GM08714 (cell line): ENCODE results near the gene GABARAP.

ENCODE experiments used
- H3K4me3 ChIP-seq: fragments of 200-500 bp; sonication (Bioruptor generic); 2 replicates; pipeline ENCODE4 v1.5.1; 2014; ENCODE audit warnings: mild to moderate bottlenecking, low read length, inconsistent platforms
- ZNF274 ChIP-seq: IDR thresholded peaks from 2 replicates; pipeline ENCODE4 v1.6.1; 2012; ENCODE audit warnings: mild to moderate bottlenecking, low read depth, low read length

GABARAP gene

DNA sequence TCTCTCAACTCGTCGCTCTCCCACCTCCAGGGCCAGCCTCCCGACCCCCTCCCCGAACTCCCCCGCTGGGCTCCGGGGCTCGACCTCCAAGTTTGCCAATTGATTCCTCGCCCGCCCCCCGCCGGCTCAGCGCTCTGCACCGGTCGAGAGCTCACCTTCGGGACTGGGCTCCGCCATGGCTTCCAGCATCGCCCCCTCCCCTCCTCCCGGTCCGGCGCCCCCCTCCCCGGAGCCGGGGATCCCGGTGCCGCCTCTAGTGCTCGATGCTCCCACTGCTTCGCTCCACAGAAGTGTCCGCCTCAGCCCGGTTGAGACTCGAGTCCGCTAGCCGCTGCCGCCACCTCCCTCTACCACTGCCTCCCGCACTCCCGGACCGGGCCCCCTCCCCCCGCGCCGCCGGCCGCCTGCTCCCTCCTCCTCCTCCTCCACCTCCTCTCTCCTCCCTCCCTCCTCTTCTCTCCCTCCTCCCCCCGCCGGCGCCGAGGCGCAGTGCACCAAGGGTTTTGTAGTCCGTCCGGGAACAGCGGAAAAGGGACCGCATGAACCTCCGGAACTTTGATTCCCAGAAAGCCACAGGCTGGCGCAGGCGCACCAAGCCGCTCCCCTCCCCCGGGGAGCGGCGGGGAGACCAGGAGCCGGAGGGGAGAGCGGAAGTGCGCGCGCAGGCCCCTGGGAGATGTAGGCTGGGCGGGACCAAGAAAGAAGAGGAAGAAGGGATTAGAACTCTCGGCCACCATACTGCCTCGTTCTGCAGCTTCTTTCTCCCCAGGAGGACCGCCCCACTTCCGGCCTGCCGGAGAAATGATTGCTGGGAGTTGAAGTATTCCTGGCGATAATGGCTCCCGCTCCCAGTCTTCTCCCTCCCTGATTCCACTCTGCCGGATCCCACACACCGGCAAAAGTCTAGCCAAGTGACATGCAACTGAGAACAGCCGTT, 2.9 kb downstream of the GABARAP start, which contains the start of gene PHF23:
Gene PHF23 (minus strand): TSS at position 367 of the 937 bp plus-strand sequence. CDS start 178 bp downstream, at position 189.
- no peak for TF ChIP-seq ZNF274
- H3K4me3 ChIP-seq: peak within 1 kb of the TSS; percentile 97

DNA sequence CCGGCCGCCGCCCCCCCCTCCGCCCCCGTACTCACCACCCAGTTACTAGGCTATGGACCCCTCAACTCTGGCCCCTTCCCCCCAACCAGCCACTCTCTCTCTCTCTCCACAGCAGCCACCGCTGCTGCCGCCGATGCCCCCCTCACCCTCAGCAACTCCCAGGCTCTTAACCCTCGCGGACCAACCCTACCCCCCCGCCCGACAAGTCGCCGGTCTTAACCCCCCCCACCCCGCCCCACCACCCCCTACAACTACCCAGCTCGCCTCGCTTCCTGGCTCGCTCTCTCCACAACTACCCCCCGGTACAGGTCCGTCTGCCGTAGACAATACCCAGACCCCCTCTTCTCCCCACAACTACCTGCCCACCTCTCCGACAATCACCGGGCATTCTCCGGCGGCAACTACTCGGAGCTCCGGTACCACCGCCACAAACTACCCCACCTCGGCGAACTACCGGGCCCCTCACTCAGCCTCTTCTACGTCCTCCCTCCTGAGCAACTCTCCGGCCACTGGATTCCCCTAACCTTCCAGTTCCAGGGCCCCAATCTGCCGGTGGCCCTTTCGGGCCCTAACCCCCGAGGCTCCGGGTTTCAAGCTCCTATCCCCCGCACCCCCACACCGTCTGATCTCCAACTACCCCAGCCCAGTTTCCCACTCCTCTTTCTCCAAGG, 3.7 kb downstream of the GABARAP start:
- no peak for TF ChIP-seq ZNF274
- peak overlapping the region; percentile 97 for H3K4me3 ChIP-seq

DNA sequence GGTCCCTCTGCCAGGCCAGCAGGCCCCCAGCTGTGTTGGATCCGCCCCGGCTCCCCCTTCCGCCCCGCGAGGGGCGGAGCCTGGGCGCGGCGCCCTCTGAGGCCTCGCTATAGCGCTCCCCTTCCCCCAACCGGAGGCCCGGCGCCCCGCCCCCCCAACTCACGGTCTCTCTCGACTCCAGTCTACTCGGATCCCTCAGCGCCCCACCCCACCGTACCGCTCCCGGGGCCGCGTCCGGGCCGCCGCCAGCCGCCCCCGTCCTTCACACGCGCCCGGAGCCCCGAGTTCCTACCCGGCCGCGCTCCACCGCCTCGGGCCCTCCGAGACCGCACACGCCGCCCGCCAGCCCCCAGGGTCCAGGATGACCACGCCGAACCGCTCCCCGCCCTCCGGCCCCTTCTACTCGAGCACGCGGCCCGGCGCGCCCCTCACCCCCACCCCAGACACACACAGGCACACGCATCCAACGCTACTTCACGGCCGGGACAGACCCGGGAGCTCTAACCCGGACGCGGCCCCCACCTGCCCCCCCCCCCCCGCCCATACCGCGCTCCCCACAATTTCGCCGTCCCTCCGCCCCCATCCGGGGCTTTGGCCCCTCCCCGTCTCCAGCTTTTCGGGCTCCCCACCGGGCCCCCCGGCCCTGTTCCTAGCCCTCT, 4.4 kb downstream of the GABARAP start:
- peak overlapping the region; percentile 97 for H3K4me3 ChIP-seq
- no peak for TF ChIP-seq ZNF274

DNA sequence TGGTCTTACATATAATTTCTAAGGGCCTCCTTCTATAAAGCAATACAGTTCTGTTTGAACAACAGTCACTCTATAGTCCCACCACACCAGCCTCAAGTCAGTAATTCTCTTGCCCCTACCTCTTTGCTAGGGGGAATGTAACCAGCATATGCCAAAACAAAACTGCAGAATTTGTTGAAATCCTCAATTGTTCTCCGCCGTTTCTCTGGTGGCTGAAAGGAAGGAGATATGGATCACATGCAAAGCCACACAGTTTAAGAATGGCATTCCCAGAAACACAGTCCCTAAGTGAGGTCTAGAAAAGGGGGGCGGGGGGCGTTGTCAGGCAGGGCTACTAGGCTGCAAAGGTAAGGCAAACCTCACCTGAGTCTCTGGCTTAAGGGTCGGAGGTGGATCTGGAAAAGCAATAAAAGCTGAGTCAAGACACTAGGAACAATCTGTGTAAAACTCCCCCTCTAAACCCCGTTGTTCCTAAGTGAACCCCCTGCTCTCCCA, 4.9 kb downstream of the GABARAP start:
- peak overlapping the region; percentile 97; the same call in 1 of the 2 replicates for H3K4me3 ChIP-seq
- no peak for TF ChIP-seq ZNF274

DNA sequence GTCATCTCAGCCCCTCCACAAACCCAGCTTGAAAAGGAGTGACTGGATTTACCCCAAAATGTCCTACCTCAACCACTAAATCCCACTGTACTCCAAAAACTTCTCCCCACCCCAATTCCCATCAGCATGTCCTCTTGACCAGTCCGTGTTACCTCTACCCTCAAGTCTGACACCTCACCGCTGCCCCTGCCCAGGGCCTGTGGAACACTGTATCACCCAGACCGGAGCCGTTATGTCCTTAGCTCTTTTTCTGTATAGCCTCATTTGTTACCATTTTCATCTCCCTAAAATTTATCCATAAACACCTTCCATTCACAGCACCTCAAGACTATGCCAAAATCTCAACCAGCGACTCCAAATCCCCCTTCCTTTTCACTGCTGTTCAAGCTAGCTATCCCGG, 5.4 kb downstream of the GABARAP start:
- no peak for TF ChIP-seq ZNF274
- no peak overlapping the region for H3K4me3 ChIP-seq

DNA sequence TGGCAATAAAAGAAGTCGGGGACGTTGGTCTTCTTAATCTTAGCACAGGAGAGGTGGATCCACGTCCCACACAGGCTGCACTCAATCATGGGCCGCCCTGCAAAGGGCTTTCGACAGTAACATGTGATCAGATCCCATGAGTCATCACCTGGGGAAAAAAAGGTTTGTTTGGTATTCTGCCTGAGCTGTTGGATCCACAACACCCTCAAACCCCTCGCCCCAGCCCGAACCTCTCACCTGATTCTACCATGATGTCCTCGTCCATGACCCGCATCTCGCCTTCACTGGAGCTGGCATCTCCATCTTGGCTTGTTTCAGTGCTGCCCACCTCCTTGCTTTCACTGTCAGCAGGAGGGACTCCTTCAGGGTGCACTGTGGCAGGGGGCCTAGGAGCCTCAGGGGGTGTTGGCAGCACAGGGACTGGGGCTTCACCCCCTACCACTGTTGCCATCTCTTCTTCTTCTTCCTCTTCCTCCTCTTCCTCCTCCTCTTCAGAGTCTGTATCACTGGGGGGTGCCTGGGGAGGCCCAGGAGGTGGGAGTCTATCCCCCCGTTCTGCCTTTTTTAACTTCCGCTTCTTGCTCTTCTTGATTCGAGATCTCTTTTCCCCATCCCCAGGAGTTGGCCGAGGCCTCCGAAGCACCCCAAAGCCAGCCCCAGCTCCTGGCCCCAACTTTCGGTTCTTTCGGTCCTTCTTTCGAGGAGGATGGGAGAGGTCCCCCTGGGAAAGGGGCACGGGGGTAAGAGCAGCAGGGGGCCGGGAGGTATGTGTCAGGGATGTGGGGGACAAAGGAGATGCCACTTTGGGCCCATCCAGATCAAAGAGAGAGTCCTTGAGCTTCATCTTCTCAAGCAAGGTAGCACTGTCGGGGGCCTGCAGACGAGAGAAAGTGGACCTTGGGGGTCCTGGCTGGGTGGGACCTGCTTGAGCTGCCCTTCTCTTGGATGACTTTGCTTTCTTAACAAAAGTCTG, 6.3 kb downstream of the GABARAP start:
- no peak overlapping the region for H3K4me3 ChIP-seq
- no peak for TF ChIP-seq ZNF274

DNA sequence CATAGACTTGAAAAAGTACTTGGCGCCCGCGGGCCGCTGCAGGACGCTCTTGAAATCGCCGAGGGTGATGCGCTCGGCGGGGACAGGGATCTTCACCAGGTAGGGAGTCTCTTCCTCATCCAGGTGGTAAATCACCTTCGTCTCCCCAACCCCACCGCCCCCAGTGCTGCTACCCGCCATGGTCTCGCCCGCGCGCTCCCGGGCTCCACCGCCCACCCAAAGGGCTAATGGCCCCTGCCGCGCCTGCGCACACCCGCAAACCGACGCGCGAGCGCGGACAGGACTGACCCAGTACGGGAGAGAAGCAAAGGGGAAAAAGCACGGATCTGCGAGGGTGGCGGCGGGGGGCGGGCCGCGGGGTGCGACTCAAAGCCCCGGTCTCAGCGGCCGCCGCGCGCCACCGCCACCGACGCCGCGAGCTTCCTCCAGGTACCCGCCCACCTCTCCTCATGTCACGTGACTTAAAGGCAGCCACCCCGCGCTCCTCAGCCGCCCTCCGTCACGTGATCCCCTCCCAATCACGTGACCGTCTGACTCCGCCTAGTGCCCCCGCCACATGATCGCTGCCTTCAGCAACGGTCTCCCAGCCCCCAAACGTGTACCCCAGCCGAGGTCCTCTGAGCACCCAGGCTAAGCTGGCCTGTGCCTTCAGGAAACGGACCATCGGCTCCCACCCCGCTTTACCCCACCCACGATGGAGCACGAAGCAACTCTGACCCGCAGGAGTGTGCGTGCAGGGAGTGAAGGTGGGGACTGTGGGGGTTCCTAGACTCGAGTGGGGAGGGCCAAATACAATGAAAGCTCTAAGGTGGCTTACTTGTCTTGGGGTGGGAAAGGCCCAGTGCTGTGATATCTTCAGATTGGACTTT, 7.9 kb downstream of the GABARAP start, which contains the start of gene DVL2:
Gene DVL2 (minus strand): TSS at position 435 of the 869 bp plus-strand sequence. CDS start 255 bp downstream, at position 180.
- peak within 1 kb of the TSS; percentile 91 for H3K4me3 ChIP-seq

DNA sequence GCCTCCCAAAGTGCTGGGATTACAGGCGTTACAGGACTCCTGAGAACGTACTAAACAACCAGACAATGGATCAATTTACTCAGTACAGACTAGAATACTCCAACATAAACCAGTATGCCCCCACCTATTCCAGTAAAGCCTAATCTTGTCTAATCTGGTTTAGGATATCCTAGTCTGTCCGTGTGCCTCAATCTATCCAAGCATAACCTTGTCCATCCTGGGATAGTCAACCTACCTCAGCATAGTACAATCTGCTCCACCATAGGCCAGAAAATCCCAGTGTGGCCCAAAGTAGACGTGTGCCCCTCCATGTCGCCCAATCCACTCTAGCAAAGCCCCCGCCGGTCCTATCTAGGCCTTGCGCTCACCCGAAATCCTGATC, 8.6 kb downstream of the GABARAP start:
- peak overlapping the region; percentile 91 for H3K4me3 ChIP-seq
- TF ChIP-seq ZNF274: no peak

More for the DNA sequence above, 7.9 kb downstream of the GABARAP start, which contains the start of gene DVL2:
- TF ChIP-seq ZNF274: no peak

DNA sequence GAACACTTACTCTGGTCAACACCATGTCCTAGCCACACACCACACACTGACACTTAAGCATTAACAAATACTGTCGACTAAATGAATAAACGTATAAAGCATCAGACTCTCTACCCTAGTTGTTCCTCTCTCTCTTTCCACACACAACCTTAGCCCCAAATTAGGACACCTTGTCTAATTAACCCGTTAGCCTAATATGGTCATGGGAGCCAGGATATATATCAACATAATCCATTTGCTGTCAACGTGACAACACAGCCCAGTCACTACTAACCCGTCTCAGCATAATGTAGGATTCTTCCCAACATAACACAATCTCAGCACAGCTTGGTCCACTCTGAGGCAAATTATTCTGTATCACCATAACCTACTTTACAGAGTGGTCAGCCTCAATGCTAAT, 10.1 kb downstream of the GABARAP start:
- no peak for TF ChIP-seq ZNF274
- H3K4me3 ChIP-seq: no peak overlapping the region

DNA sequence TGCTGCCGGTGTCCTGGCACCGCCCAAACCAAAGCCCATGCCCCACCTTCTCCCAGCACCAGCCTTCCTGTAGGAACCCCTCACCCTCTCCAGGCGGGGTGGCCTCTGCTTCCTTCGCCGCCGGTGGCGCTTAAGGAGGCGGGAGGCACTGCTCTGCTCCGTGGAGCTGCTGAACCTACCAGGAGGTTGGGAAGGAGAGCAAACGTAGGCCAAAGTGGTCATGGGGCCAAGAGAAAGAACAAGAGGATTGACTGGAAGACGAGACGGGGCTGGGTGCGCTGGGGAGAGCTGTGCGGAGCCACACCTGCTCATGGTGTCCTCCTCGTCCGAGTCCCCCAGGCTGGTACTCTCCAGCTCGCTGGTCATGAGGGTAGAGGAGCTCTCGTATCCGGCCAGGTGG, 12.7 kb downstream of the GABARAP start:
- H3K4me3 ChIP-seq: no peak overlapping the region
- no peak for TF ChIP-seq ZNF274

DNA sequence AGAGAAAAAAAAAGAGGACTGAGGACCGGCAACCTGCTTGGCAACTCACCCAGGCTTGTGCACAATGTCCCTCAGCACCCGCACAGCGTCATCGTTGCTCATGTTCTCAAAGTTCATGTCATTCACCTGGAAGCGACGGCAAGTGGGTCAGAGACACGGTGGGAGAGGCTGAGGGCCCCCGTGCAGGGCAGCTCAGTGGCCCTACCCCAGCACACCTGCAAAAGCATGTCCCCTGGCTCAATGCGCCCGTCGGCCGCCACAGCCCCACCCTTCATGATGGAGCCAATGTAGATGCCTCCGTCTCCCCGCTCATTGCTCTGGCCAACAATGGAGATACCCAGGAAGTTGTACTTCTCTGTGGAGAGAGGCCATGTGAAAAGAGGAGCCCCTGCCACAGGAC, 13.3 kb downstream of the GABARAP start:
- no peak for TF ChIP-seq ZNF274
- H3K4me3 ChIP-seq: no peak overlapping the region
